ENCODE results near the gene RPS25. TPM values are rescaled to one million over a fixed set of nuclear protein-coding genes. Genes with fewer than 3 reads are reported as not detected.

The RPS25 gene
- total and polyA plus RNA-seq, 9 of the 15 experiments (the other 6 are each of a cell fraction or from before 2014, with no cell fraction given) = 1,553 to 5,486 (median 2,471) TPM

DNA sequence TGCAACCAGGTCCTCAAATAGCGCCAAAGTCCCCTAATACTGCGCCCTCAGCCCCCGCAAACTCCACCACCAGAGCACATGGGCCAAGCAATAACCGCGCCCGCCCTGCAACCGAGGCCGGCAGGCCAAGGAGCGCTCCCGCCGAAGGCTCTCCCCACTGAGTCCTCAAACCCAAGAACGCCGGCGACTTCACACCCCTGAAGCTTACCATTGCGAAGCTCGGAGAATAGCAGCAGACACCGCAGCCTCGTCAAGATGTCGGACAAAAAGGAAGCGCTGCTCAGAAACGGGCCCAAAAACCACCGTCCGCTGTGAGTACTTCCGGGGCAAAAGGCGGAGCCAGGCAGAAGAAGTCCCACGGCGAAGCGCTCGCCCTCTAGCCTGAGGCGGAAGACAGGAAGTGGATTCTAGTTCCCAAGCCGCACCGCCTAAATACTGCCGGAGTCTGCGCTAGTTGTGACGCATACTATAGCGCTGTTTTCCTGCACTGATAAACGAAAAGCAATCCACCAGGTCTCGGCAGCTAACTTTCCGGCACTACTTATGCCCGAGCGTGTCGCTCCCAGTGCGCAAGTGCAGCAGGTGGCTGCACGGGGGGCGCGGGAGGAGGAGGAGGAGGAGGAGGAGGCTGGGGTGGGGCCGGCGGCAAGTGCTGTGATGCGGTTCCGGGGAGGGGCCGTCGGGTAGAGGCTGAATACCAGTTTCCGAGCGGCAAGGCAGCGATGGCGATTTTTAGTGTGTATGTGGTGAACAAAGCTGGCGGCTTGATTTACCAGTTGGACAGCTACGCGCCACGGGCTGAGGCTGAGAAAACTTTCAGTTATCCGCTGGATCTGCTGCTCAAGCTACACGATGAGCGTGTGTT, at the start of gene RPS25, which contains the start of gene TRAPPC4 (continued):
- TF ChIP-seq, protein P1, sequence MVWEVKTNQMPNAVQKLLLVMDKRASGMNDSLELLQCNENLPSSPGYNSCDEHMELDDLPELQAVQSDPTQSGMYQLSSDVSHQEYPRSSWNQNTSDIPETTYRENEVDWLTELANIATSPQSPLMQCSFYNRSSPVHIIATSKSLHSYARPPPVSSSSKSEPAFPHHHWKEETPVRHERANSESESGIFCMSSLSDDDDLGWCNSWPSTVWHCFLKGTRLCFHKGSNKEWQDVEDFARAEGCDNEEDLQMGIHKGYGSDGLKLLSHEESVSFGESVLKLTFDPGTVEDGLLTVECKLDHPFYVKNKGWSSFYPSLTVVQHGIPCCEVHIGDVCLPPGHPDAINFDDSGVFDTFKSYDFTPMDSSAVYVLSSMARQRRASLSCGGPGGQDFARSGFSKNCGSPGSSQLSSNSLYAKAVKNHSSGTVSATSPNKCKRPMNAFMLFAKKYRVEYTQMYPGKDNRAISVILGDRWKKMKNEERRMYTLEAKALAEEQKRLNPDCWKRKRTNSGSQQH (CRISPR knock-in tag; IDR thresholded peaks at IDR 0.05) = no peak
- TF ChIP-seq, protein P2, sequence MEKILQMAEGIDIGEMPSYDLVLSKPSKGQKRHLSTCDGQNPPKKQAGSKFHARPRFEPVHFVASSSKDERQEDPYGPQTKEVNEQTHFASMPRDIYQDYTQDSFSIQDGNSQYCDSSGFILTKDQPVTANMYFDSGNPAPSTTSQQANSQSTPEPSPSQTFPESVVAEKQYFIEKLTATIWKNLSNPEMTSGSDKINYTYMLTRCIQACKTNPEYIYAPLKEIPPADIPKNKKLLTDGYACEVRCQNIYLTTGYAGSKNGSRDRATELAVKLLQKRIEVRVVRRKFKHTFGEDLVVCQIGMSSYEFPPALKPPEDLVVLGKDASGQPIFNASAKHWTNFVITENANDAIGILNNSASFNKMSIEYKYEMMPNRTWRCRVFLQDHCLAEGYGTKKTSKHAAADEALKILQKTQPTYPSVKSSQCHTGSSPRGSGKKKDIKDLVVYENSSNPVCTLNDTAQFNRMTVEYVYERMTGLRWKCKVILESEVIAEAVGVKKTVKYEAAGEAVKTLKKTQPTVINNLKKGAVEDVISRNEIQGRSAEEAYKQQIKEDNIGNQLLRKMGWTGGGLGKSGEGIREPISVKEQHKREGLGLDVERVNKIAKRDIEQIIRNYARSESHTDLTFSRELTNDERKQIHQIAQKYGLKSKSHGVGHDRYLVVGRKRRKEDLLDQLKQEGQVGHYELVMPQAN (IDR thresholded peaks at IDR 0.05; ENCODE audit: borderline replicate concordance) = peak; percentile 92
- TF ChIP-seq, protein P3, sequence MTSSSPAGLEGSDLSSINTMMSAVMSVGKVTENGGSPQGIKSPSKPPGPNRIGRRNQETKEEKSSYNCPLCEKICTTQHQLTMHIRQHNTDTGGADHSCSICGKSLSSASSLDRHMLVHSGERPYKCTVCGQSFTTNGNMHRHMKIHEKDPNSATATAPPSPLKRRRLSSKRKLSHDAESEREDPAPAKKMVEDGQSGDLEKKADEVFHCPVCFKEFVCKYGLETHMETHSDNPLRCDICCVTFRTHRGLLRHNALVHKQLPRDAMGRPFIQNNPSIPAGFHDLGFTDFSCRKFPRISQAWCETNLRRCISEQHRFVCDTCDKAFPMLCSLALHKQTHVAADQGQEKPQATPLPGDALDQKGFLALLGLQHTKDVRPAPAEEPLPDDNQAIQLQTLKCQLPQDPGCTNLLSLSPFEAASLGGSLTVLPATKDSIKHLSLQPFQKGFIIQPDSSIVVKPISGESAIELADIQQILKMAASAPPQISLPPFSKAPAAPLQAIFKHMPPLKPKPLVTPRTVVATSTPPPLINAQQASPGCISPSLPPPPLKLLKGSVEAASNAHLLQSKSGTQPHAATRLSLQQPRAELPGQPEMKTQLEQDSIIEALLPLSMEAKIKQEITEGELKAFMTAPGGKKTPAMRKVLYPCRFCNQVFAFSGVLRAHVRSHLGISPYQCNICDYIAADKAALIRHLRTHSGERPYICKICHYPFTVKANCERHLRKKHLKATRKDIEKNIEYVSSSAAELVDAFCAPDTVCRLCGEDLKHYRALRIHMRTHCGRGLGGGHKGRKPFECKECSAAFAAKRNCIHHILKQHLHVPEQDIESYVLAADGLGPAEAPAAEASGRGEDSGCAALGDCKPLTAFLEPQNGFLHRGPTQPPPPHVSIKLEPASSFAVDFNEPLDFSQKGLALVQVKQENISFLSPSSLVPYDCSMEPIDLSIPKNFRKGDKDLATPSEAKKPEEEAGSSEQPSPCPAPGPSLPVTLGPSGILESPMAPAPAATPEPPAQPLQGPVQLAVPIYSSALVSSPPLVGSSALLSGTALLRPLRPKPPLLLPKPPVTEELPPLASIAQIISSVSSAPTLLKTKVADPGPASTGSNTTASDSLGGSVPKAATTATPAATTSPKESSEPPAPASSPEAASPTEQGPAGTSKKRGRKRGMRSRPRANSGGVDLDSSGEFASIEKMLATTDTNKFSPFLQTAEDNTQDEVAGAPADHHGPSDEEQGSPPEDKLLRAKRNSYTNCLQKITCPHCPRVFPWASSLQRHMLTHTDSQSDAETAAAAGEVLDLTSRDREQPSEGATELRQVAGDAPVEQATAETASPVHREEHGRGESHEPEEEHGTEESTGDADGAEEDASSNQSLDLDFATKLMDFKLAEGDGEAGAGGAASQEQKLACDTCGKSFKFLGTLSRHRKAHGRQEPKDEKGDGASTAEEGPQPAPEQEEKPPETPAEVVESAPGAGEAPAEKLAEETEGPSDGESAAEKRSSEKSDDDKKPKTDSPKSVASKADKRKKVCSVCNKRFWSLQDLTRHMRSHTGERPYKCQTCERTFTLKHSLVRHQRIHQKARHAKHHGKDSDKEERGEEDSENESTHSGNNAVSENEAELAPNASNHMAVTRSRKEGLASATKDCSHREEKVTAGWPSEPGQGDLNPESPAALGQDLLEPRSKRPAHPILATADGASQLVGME (CRISPR knock-in tag; IDR thresholded peaks at IDR 0.05) = no peak
- TF ChIP-seq ZNF589 (CRISPR knock-in tag; IDR thresholded peaks at IDR 0.05; ENCODE audit: low read depth) (no peak), CBFA2T2 (conservative IDR thresholded peaks at IDR 0.05) (no peak), ESRRA (IDR thresholded peaks at IDR 0.05; ENCODE audit: borderline replicate concordance, low read depth) (peak; percentile 76), KLF6 (CRISPR knock-in tag; IDR thresholded peaks at IDR 0.05; ENCODE audit: borderline replicate concordance) (peak; percentile 73; the same call in 1 of the 2 replicates), E2F3 (CRISPR knock-in tag; IDR thresholded peaks at IDR 0.05) (no peak), ETS2 (tag; IDR thresholded peaks at IDR 0.05; ENCODE audit: borderline replicate concordance, poor library complexity, severe bottlenecking) (no peak), SRF (CRISPR knock-in tag; IDR thresholded peaks at IDR 0.05) (peak in 1 of 2 experiments; percentile 14; a peak in 1 of 4 replicates), PHB (CRISPR knock-in tag; IDR thresholded peaks at IDR 0.05) (peak; percentile 25; the same call in 1 of the 2 replicates), EP300 (IDR thresholded peaks at IDR 0.05; ENCODE audit: low read length) (0 out of 2 replicates have a peak, but pooled peaks have one; percentile 2)
- TF ChIP-seq, protein P4, sequence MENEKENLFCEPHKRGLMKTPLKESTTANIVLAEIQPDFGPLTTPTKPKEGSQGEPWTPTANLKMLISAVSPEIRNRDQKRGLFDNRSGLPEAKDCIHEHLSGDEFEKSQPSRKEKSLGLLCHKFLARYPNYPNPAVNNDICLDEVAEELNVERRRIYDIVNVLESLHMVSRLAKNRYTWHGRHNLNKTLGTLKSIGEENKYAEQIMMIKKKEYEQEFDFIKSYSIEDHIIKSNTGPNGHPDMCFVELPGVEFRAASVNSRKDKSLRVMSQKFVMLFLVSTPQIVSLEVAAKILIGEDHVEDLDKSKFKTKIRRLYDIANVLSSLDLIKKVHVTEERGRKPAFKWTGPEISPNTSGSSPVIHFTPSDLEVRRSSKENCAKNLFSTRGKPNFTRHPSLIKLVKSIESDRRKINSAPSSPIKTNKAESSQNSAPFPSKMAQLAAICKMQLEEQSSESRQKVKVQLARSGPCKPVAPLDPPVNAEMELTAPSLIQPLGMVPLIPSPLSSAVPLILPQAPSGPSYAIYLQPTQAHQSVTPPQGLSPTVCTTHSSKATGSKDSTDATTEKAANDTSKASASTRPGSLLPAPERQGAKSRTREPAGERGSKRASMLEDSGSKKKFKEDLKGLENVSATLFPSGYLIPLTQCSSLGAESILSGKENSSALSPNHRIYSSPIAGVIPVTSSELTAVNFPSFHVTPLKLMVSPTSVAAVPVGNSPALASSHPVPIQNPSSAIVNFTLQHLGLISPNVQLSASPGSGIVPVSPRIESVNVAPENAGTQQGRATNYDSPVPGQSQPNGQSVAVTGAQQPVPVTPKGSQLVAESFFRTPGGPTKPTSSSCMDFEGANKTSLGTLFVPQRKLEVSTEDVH (IDR thresholded peaks at IDR 0.05; ENCODE audit: low read depth, partially characterized antibody) = peak; percentile 94

Data from K562 (cell line).